CD4-positive, alpha-beta T cell treated with Interleukin-15 for 1 hour (primary cell): ENCODE results near the gene PTGES3.

Source experiments
- DNase-seq: peaks from one replicate; pipeline ENCODE4 v3.0.0-alpha.2; 2020

Gene PTGES3

GRCh38 chr12:56645717-56646446 lies 42.2 kb downstream of the PTGES3 start, which contains the start of gene ATP5F1B:
ATP5F1B (minus strand) TSS chr12:56645984; CDS start chr12:56645963, 21 bp downstream.
- peak; percentile 97 for DNase-seq

GRCh38 chr12:56645201-56645716 lies 42.8 kb downstream of the PTGES3 start:
- no peak for DNase-seq

DNA sequence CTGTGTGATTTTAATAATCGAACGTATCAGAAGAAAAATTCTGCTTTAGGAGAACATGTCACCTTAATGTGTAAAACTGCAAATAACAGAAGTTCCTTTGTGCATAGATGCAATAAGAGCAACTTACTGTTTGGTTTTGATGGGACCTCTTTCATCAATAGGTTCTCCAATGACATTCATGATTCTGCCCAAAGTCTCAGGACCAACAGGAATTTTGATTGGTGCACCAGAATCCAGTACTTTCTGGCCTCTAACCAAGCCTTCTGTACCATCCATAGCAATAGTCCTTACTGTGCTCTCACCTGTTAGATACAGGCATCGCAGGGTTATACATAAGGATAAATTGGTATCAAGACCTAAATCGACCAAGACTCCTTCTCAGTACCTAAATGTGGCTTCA lies 43.4 kb downstream of the PTGES3 start:
- no peak for DNase-seq

- no peak for DNase-seq
These were observed 46.9 kb downstream of the PTGES3 start for GRCh38 chr12:56641219-56641618.

GRCh38 chr12:56637621-56638020 lies 50.5 kb downstream of the PTGES3 start:
- no peak for DNase-seq

- peak; percentile 97 for DNase-seq
These were observed 51.2 kb downstream of the PTGES3 start for GRCh38 chr12:56636675-56637540.

DNA sequence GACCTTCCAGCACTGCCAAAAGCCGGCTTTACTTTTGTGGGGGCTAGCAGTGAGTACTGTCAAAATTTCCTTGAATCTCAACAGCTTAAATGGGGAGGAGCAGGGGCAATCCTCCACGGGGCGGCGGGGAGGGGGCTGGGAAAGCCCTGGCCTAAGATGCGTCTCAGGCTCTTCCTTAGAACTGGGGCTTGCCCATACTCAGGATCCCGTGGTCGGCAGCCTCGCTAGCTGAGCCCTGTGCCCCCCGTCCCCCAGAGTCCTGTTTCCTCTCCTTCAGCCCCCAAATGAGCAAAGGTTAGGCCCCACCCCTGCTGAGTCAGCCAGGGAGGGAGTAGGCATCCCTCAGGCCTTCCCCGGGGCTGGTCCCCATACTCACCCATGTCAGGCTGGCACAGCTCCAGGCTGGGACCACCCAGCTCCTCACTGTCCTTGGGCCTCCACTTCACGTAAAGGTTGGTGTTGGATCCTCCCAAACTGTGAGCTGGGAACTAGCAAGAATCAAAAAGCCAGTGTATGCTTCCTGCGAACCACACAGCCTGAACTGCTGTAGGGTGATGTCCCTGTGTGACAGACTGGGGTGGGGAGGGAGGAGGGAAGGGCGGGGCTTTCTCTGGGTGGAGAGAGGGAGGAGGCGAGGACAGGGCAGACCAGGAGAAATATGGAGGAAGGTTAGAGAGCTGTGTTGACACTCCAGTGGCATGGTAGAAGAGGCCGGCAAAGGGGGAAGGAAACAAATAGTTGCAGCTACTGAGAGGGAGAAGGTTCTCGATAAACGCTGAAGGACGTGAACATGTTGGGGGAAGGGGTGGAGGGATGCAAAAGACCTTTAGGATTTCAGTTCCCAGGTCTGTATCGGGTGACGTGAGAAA lies 52.0 kb downstream of the PTGES3 start:
- DNase-seq = peak; percentile 86

GRCh38 chr12:56634837-56635791 lies 53.0 kb downstream of the PTGES3 start:
- DNase-seq = peak; percentile 69

DNA sequence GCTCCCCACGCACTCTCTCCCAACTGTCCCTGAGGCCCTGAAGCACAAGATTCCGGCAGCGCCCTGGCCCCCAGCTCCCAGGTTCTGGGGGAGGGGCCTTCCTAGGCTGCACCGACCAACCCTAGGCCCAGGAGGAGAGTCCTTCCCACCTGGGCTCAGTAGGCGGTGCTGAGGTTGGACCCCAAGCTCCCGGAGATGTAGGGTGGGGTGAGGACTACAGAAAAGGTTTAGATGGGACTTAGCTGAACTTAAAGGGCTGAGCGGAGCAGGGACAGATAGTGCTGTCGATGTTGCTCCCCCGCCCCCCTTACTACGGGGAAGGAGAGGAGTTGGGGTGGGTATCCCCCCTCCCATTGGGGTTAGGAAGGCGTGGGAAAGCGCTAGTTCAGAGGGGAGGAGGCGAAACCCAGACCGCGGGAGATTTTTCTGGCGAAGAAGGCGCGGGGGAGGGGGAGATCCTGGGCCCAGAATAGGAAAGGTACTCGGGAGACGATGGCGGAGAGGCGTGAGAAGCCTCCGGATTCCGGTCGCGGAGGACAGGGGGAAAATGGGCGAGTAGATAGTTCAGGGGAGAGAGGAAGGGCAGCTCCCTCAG lies 53.7 kb downstream of the PTGES3 start:
- DNase-seq = no peak

DNA sequence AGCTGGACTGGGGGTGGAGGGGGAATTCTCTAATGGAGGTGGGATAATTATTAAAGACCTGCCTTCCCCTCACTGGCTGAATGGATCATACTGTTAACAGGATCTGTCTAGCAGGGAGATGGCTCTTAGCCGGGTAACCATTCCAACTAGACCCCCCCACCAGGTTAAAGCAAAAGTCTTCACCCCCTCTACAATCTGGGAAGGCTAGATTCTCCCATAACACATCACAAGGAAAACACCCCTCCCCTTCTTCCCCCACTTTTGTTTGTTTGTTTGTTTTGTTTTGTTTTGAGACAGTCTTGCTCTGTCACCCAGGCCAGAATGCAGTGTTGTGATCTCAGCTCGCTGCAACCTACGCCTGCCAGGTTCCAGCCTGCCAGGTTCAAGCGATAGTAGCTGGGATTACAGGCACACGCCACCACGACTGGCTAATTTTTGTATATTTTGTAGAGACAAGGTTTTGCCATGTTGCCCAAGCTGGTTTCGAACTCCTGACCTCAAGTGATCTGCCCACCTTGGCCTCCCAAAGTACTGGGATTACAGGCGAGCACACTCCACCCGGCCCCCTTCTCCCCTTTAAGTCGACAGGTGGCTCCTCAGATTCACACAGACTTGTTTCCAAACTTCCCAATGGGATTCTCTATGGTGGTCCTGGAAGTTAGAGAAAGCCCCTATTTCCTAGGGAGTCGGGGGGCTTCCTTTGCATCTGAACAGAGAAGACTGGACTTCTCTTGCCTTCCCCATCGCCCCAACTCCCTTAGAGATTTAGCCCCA lies 54.4 kb downstream of the PTGES3 start:
- DNase-seq = no peak

DNA sequence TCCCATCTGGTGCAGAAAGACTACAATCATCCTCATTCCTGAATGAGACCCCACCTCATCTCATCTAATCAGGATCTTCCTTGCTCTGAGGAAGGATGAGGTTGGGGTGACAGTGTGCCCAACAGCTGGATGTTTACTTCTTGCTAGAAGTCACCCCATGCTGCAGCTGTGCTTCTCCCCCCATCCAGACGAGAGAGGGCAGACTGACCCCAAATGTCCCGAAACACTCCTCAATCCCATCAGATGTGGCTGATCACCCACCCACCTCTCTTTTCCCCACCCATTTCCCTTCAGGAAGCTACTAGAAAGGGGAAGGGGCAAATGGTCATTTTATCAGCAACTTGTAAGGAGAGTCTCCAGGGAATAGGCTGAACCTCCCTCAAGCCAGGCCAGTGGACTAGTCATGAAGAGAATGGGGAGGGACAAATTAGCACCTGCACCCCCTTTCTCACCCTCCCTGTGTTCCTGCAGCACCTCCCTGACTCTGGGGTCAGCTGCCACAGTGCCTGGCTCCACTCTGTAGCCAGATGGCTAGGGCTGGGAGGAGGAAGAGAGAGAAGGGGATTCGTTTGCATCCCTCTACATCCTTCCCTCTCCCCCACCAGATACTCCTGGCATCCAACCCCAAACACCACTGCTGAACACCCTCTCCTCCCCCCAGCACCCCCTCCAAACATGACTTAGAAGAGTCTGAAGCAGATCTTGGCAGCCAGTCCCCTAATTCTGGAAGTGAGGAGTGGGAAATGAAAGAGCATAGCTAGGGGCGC lies 55.2 kb downstream of the PTGES3 start:
- no peak for DNase-seq

GRCh38 chr12:56631790-56632700 lies 56.0 kb downstream of the PTGES3 start:
- peak; percentile 64 for DNase-seq

GRCh38 chr12:56630180-56630632 lies 57.9 kb downstream of the PTGES3 start, which contains the start of gene BAZ2A:
BAZ2A (minus strand) TSS chr12:56630326; CDS start chr12:56617530, 12,796 bp downstream.
- peak; percentile 84 for DNase-seq

GRCh38 chr12:56629459-56630179 lies 58.5 kb downstream of the PTGES3 start:
- peak; percentile 59 for DNase-seq

GRCh38 chr12:56628671-56629458 lies 59.2 kb downstream of the PTGES3 start:
- peak; percentile 75 for DNase-seq

DNA sequence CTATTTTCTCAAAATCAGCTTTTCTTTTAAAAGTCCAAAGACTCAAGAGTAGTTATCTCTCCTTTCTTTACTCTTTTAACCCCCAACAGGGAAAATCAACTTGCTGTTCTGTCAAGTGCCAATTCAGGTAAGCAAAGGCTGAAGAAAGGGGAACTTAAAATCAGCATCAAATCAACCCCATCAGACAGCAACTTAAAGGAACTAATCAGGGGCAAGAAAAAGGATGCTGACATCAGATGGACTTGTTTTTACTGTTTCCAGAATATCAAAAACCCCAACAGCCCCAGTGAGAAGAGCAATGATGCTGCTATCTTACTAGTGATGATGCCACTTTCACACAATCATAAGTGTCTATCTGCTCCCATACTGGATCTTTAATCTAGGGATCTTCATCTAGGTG lies 61.4 kb downstream of the PTGES3 start:
- no peak for DNase-seq

DNA sequence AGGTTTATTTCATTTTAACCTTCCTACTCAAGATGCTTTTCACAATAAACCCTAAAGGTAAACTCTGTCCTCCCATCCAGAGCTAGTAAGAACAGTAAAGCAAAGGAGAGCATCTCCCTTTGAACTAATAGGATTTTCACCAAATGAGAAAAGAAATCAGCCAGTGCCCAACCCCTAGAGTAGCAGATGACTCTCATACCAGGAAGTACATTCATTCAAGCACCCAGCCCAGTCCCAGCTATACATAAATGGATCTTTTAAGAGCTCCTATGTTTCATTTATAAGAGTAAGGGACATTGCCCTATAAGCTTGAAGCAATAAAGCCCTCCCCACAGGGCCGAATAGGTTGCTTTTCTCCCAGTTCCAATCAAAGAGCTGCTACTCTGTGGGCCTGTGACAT lies 65.5 kb downstream of the PTGES3 start:
- DNase-seq = no peak
